CD4-positive, CD25-positive, alpha-beta regulatory T cell (primary cell): ENCODE results near the gene MBNL3. TPM values are rescaled to one million over a fixed set of nuclear protein-coding genes. Genes with fewer than 3 reads are reported as not detected.

Experiments
- ATAC-seq, 2 donors: fragments of 150-1000 bp; cut with Tn5 transposase; one replicate each; pipeline ENCODE4 v1.10.0; 2021; ENCODE audit warnings: low read depth in 2 of 2, moderate number of reproducible peaks in 2 of 2, moderate library complexity in 1 of 2
- DNase-seq, 3 donors: peaks; one replicate each; pipeline versions ENCODE4 v3.0.0 to v3.0.0-alpha.2; 2012 to 2022; ENCODE audit warnings: mixed read lengths in 1 of 3
- H3K27ac ChIP-seq: one replicate; pipeline ENCODE4 v1.7.0; 2013; ENCODE audit warnings: mild to moderate bottlenecking, low read length; ENCODE audit not compliant: insufficient read depth, poor library complexity, severe bottlenecking
- H3K27me3 ChIP-seq: one replicate; pipeline ENCODE4 v1.7.0; 2013; ENCODE audit warnings: low read length; ENCODE audit not compliant: control insufficient read depth, insufficient read depth
- H3K36me3 ChIP-seq: one replicate; pipeline ENCODE4 v1.7.0; 2013; ENCODE audit warnings: mild to moderate bottlenecking, low read length, moderate library complexity; ENCODE audit not compliant: control insufficient read depth, insufficient read depth
- H3K4me1 ChIP-seq: 2 replicates; pipeline ENCODE4 v1.7.0; 2013; ENCODE audit warnings: mild to moderate bottlenecking, low read length; ENCODE audit not compliant: insufficient read depth, control insufficient read depth, poor library complexity, severe bottlenecking
- H3K4me3 ChIP-seq: one replicate; pipeline ENCODE4 v1.7.0; 2013; ENCODE audit warnings: low read depth, mild to moderate bottlenecking, low read length, moderate library complexity
- H3K9me3 ChIP-seq, 2 experiments: 1 replicate in 1 of 2; 2 replicates in 1 of 2; pipeline ENCODE4 v1.7.0; 2013; ENCODE audit warnings: low read length in 2 of 2, mild to moderate bottlenecking in 1 of 2, moderate library complexity in 1 of 2; ENCODE audit not compliant: control insufficient read depth in 2 of 2
- H3K27ac Mint-ChIP-seq, 3 donors: one replicate each; pipeline ENCODE4 v1.8.0; 2020 to 2022; ENCODE audit warnings: mild to moderate bottlenecking in 3 of 3, mixed read lengths in 3 of 3, moderate library complexity in 2 of 3
- H3K27me3 Mint-ChIP-seq: one replicate; pipeline ENCODE4 v1.8.0; 2022; ENCODE audit warnings: mild to moderate bottlenecking, mixed read lengths
- H3K36me3 Mint-ChIP-seq: one replicate; pipeline ENCODE4 v1.8.0; 2020; ENCODE audit warnings: mixed read lengths
- H3K4me1 Mint-ChIP-seq, 4 donors: one replicate each; pipeline ENCODE4 v1.8.0; 2020 to 2022; ENCODE audit warnings: mixed read lengths in 4 of 4, mild to moderate bottlenecking in 1 of 4
- H3K4me3 Mint-ChIP-seq, 4 donors: one replicate each; pipeline ENCODE4 v1.8.0; 2020 to 2022; ENCODE audit warnings: mild to moderate bottlenecking in 4 of 4, mixed read lengths in 4 of 4, moderate library complexity in 3 of 4
- H3K9me3 Mint-ChIP-seq, 7 donors: one replicate each; pipeline ENCODE4 v1.8.0; 2020 to 2022; ENCODE audit warnings: mixed read lengths in 7 of 7, mild to moderate bottlenecking in 3 of 7, moderate library complexity in 2 of 7
- polyA plus RNA-seq, 4 donors: library from polyadenylated mRNA; unstranded; fragments of 300-500 nt; fragmentation: Illumina TruSeq; gene quantifications; one replicate each; pipeline ENCODE4 v1.2.3, GENCODE V29; 2021
- total RNA-seq: library from RNA; stranded (reverse); gene quantifications from one replicate; pipeline ENCODE4 v1.2.3, GENCODE V29; 2022

MBNL3 gene
- total and polyA plus RNA-seq, 5 donors from 2014 or later = 11.8 to 18.5 (median 15.1) TPM

DNA sequence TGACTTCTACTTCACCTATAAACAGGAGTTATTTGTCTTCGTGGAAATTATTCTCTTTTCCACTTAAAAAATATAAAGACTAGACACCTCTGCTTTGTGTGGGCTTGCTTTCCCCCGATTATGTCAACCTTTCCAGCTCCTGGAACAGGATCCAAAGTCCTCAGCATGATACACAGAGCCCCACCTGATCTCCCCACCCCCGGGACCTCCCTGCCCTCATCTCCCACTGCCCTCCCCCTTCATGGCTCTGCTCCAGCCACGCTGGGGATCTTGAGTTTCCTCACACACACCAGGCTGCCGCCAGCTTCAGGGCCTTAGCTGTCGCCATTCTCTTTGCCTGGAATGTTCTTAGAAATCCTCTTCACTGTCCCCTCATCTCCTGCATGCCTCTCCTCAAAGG is 55.3 kb downstream of the MBNL3 start:
- no peaks in the 10 kb centered on the region for H3K4me1 ChIP-seq

DNA sequence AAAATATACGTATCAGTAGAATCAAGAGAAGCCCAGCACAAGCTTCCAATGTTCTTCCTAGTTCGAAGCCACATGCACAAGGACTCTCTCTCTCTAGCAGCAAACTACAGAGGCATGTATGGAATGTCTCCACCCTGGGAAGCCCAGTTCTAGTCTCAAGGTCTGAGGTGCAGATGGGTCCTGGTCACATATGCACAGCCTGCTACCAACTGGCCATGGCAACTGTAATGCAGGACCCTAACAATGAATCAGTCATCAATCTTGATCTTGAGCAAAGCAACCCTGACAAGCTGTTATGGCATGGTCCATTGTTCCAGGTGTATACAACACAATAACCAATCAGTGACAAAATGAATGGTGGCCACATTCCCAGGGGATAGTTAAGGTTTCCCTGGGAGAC is 55.8 kb downstream of the MBNL3 start:
- H3K27me3 ChIP-seq = no peaks in the 10 kb centered on the region
- H3K4me3 ChIP-seq = no peak overlapping the region
- H3K36me3 ChIP-seq = no peaks in the 10 kb centered on the region
- Mint-ChIP-seq H3K36me3 (peaks cover 4% of the 10 kb centered on the region), H3K4me3 (no peak overlapping the region), H3K27ac (no peak overlapping the region), H3K27me3 (no peaks in the 10 kb centered on the region), H3K9me3 (peaks cover 0 to 2% (median 0%) of the 10 kb centered on the region in 7 donors), H3K4me1 (no peaks in the 10 kb centered on the region)
- H3K27ac ChIP-seq = no peak overlapping the region
- no peak for DNase-seq
- no peaks in the 10 kb centered on the region for H3K4me1 ChIP-seq
- ATAC-seq = no peak
- H3K9me3 ChIP-seq = no peaks in the 10 kb centered on the region

More for the DNA sequence above, 55.3 kb downstream of the MBNL3 start:
- ATAC-seq (no peak), DNase-seq (no peak)
- no peak overlapping the region for H3K4me3 ChIP-seq
- Mint-ChIP-seq H3K27me3 (no peaks in the 10 kb centered on the region), H3K9me3 (peaks cover 0 to 2% (median 0%) of the 10 kb centered on the region in 7 donors), H3K36me3 (peaks cover 4% of the 10 kb centered on the region), H3K27ac (no peak overlapping the region), H3K4me3 (no peak overlapping the region), H3K4me1 (no peaks in the 10 kb centered on the region)
- no peak overlapping the region for H3K27ac ChIP-seq
- no peaks in the 10 kb centered on the region for H3K9me3 ChIP-seq
- no peaks in the 10 kb centered on the region for H3K36me3 ChIP-seq
- H3K27me3 ChIP-seq = no peaks in the 10 kb centered on the region

DNA sequence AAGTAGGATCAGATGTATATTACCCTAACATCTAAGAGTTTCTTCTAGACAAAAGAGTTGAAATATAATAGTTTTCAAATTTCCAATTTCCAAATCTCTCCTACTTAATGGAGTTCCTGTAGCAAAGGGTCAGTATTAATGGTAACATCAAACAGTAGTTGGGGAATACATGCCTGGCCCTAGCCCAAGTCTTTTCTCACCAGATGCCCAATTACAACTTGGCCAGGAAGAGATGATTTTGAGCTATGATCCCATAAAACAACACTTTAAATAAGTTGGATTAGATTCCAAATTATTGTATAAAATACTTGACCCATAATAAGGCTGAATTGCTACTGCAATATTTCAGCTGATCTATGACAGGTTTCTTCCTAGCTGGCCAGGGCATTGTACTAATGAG is 59.9 kb downstream of the MBNL3 start:
- no peak for ATAC-seq
- Mint-ChIP-seq H3K4me3 (no peak overlapping the region), H3K27ac (no peak overlapping the region), H3K27me3 (no peaks in the 10 kb centered on the region), H3K4me1 (peaks cover 0 to 6% (median 0%) of the 10 kb centered on the region in 4 donors), H3K9me3 (peaks cover 0 to 2% (median 0%) of the 10 kb centered on the region in 7 donors), H3K36me3 (peaks cover under 1% of the 10 kb centered on the region)
- H3K4me1 ChIP-seq = no peaks in the 10 kb centered on the region
- no peaks in the 10 kb centered on the region for H3K36me3 ChIP-seq
- no peak for DNase-seq
- no peaks in the 10 kb centered on the region for H3K27me3 ChIP-seq
- H3K27ac ChIP-seq = no peak overlapping the region
- no peak overlapping the region for H3K4me3 ChIP-seq
- no peaks in the 10 kb centered on the region for H3K9me3 ChIP-seq

DNA sequence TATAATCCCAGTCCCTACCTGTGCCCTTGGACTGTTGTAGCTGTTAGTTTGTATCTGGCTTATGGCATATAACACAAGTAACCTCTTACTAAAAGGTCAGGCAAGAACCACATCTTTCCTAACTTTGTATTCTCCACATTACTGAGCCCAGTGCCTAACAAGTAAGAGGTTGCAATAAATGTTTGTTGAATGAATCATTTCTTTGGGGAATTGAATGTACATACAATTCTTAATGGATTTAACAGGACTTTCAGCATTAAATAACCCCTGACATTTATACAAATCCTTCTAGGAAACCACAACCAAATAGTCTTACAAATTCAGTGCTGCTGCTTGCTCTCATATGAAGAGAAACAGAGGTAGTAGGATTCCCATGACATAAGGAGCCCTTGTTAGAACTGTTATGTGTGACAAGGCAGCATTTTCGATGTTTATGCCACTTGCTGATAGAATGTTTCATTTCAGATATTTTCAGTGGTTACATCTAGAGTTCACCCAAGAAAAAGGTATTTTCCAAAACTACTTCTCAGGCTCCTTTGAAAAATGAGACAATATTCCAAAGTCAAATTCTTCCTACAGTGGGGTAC is 62.0 kb downstream of the MBNL3 start:
- Mint-ChIP-seq H3K27me3 (no peaks in the 10 kb centered on the region), H3K27ac (peak overlapping the region in 1 of 3 donors; percentile 37), H3K4me3 (no peak overlapping the region), H3K4me1 (peaks cover 0 to 6% (median 0%) of the 10 kb centered on the region in 4 donors), H3K36me3 (no peaks in the 10 kb centered on the region), H3K9me3 (peaks cover 0 to 2% (median 0%) of the 10 kb centered on the region in 7 donors)
- ATAC-seq (no peak), DNase-seq (no peak)
- Histone ChIP-seq H3K9me3 (no peaks in the 10 kb centered on the region), H3K36me3 (no peaks in the 10 kb centered on the region), H3K4me1 (no peaks in the 10 kb centered on the region), H3K27me3 (no peaks in the 10 kb centered on the region), H3K4me3 (no peak overlapping the region), H3K27ac (no peak overlapping the region)

DNA sequence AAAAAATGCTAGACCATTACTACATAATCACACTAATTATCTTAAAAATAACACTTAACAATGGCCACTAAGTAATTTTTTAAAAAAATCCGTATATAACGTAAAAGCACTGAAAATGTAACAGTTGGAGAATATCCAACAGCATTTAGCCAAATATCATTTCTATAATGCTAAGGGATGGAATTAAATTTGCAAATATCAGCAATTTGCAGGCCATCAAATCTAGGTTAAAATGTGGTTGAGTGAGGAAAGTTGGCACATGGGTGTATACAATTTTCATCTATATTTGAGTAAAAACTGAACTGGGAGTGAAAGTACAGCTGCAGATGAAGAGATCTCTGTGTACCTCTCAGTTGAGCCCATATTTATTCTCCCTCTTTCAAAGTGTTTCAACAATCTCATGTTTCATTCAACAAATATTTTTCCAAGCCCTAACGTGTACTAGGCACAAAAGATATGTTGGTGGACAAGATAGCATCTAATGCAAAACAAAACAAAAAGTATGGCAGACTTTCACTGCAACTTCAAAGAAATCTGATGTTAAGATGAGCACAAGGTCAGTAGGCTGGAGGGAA is 63.0 kb downstream of the MBNL3 start:
- Histone ChIP-seq H3K27ac (no peak overlapping the region), H3K4me1 (no peaks in the 10 kb centered on the region), H3K36me3 (no peaks in the 10 kb centered on the region), H3K27me3 (no peaks in the 10 kb centered on the region), H3K9me3 (no peaks in the 10 kb centered on the region), H3K4me3 (no peak overlapping the region)
- H3K27me3 Mint-ChIP-seq = no peaks in the 10 kb centered on the region
- H3K4me1 Mint-ChIP-seq = peaks cover 0 to 6% (median 0%) of the 10 kb centered on the region in 4 donors
- no peak for ATAC-seq
- no peak overlapping the region for H3K4me3 Mint-ChIP-seq
- H3K9me3 Mint-ChIP-seq = peaks cover 0 to 2% (median 0%) of the 10 kb centered on the region in 7 donors
- H3K27ac Mint-ChIP-seq = no peak overlapping the region
- DNase-seq = no peak
- H3K36me3 Mint-ChIP-seq = no peaks in the 10 kb centered on the region

DNA sequence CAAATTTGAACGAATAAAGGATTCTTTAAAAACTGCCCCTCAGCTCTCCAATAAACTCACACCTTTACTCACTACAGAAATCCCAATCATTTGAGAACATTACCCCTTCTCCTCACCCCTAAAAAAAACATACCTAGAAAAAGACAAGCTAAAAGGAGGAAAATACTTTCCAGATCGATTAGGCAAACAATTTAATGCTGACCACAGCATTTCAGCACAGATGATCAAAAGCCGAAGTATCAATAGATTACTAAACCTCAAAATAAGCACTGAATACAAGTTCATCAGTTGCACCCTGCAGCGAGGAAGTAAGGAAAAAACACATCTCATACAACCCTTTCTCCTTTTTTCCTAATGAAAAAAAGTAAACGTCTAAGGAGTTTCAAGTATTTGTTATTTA is 65.5 kb downstream of the MBNL3 start:
- no peak overlapping the region for H3K4me3 ChIP-seq
- Mint-ChIP-seq H3K4me1 (peaks cover 0 to 6% (median 0%) of the 10 kb centered on the region in 4 donors), H3K4me3 (no peak overlapping the region), H3K9me3 (no peaks in the 10 kb centered on the region), H3K27ac (no peak overlapping the region), H3K36me3 (no peaks in the 10 kb centered on the region), H3K27me3 (no peaks in the 10 kb centered on the region)
- H3K27me3 ChIP-seq = no peaks in the 10 kb centered on the region
- no peak overlapping the region for H3K27ac ChIP-seq
- no peaks in the 10 kb centered on the region for H3K36me3 ChIP-seq
- no peaks in the 10 kb centered on the region for H3K4me1 ChIP-seq
- no peak for DNase-seq
- H3K9me3 ChIP-seq = no peaks in the 10 kb centered on the region
- no peak for ATAC-seq

DNA sequence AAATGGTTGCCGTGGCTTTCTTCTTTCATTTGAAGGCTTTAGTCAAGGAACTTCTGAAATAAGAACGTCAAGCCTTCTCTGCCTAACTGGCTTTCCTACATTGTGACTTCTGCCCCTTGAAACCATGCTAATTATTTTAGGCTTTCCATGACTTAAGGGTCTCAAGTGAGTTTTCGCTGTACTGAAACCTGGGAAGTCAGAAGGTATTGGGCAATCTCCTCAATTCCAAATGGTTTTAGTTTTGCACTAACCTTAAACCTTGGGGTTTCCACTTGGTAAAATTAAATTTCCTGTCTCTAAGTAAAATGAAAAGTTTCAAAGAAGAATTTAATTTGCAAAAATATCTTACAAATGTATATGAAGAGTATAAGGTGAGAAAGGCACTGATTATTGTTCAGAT is 73.8 kb downstream of the MBNL3 start:
- H3K9me3 Mint-ChIP-seq = no peaks in the 10 kb centered on the region
- Histone ChIP-seq H3K27ac (no peak overlapping the region), H3K4me1 (no peaks in the 10 kb centered on the region), H3K27me3 (no peaks in the 10 kb centered on the region), H3K36me3 (no peaks in the 10 kb centered on the region), H3K9me3 (no peaks in the 10 kb centered on the region), H3K4me3 (no peak overlapping the region)
- H3K4me1 Mint-ChIP-seq = peaks cover 0 to 2% (median 0%) of the 10 kb centered on the region in 4 donors
- ATAC-seq (no peak), DNase-seq (no peak)
- H3K36me3 Mint-ChIP-seq = no peaks in the 10 kb centered on the region
- no peak overlapping the region for H3K4me3 Mint-ChIP-seq
- no peaks in the 10 kb centered on the region for H3K27me3 Mint-ChIP-seq
- H3K27ac Mint-ChIP-seq = no peak overlapping the region

DNA sequence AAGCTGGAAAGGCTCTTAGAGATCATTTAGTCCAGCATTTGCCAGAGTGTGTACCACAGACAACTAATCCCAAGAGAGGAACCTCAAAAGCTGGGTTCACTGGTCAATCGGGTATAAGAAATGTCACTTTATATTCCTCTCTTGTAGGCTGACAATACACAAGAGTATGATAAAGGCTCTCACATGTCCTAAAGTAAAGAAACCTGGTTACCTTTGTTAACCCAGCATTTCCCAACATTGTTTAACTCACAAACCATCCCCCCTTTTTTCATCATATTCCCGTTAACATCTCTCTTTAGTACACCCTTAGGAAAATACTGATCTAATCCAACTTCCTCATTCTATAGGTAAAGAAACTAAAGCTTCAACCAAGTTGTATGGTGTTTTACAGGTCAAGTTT is 74.4 kb downstream of the MBNL3 start:
- ATAC-seq = no peak
- DNase-seq = no peak

More for the DNA sequence above, 74.4 kb downstream of the MBNL3 start:
- Histone ChIP-seq H3K9me3 (no peaks in the 10 kb centered on the region), H3K4me3 (no peak overlapping the region), H3K27ac (no peak overlapping the region), H3K36me3 (no peaks in the 10 kb centered on the region), H3K27me3 (no peaks in the 10 kb centered on the region), H3K4me1 (no peaks in the 10 kb centered on the region)
- Mint-ChIP-seq H3K27ac (no peak overlapping the region), H3K4me1 (peaks cover 0 to 2% (median 0%) of the 10 kb centered on the region in 4 donors), H3K36me3 (no peaks in the 10 kb centered on the region), H3K9me3 (no peaks in the 10 kb centered on the region), H3K4me3 (no peak overlapping the region), H3K27me3 (no peaks in the 10 kb centered on the region)
